Gastrocnemius medialis (tissue), 4 donors: Measurements from ENCODE around the gene EIPR1.

Experiments
- POLR2A ChIP-seq, 2 donors: fragments of 450-650 bp; IDR thresholded peaks; one replicate each; pipeline ENCODE4 v1.6.1; 2017; ENCODE audit warnings: antibody characterized with exemption in 2 of 2, mild to moderate bottlenecking in 2 of 2, moderate library complexity in 2 of 2
- TF ChIP-seq, protein P1 (sequence below), 5 experiments: fragments of 450-650 bp in 3 of 5; fragments of 200-600 bp in 2 of 5; sonication (generic) in 2 of 5; IDR thresholded peaks in 4 of 5; conservative IDR thresholded peaks in 1 of 5; 1 replicate in 4 of 5; 2 replicates in 1 of 5; pipeline ENCODE4 v1.5.1; 2016 to 2019; ENCODE audit warnings: antibody characterized with exemption in 5 of 5, mild to moderate bottlenecking in 3 of 5, moderate library complexity in 3 of 5

DNA sequence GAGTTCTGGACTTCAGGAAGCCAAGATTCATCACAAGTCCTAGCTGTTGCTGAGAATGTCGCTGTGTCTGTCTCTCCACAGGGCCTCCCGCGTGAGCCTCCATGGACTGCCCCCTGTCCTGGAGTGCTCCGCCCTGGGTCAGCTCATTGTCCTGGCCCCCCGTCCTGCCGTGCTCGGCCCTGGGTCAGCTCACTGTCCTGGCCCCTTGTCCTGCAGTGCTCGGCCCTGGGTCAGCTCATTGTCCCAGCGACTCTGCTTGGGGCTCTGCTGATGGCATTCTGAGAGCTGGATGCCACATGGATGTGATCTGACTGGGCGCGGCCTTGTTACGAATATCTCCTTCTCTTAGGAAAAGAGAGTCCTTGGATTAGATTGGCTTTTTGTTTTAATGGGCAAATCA is 78.5 kb downstream of the EIPR1 start:
- TF ChIP-seq, protein P1, sequence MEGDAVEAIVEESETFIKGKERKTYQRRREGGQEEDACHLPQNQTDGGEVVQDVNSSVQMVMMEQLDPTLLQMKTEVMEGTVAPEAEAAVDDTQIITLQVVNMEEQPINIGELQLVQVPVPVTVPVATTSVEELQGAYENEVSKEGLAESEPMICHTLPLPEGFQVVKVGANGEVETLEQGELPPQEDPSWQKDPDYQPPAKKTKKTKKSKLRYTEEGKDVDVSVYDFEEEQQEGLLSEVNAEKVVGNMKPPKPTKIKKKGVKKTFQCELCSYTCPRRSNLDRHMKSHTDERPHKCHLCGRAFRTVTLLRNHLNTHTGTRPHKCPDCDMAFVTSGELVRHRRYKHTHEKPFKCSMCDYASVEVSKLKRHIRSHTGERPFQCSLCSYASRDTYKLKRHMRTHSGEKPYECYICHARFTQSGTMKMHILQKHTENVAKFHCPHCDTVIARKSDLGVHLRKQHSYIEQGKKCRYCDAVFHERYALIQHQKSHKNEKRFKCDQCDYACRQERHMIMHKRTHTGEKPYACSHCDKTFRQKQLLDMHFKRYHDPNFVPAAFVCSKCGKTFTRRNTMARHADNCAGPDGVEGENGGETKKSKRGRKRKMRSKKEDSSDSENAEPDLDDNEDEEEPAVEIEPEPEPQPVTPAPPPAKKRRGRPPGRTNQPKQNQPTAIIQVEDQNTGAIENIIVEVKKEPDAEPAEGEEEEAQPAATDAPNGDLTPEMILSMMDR (IDR thresholded peaks at IDR 0.05 in 4 of 5, conservative IDR thresholded peaks at IDR 0.05 in 1 of 5): no peak
- no peak for TF ChIP-seq POLR2A (IDR thresholded peaks at IDR 0.05)
